GM21367 (cell line): Measurements from ENCODE around the gene GPR78.
"Not testable (repeated sequence)": the region's sequence is repeated elsewhere in the genome, so short reads cannot be mapped to it uniquely, and the experiment has no call there.

Experiments used
- ATAC-seq: cut with Tn5 transposase; IDR thresholded peaks from one replicate; pipeline ENCODE4 v1.9.1; 2021; ENCODE audit not compliant: unreplicated experiment

The GPR78 gene

DNA sequence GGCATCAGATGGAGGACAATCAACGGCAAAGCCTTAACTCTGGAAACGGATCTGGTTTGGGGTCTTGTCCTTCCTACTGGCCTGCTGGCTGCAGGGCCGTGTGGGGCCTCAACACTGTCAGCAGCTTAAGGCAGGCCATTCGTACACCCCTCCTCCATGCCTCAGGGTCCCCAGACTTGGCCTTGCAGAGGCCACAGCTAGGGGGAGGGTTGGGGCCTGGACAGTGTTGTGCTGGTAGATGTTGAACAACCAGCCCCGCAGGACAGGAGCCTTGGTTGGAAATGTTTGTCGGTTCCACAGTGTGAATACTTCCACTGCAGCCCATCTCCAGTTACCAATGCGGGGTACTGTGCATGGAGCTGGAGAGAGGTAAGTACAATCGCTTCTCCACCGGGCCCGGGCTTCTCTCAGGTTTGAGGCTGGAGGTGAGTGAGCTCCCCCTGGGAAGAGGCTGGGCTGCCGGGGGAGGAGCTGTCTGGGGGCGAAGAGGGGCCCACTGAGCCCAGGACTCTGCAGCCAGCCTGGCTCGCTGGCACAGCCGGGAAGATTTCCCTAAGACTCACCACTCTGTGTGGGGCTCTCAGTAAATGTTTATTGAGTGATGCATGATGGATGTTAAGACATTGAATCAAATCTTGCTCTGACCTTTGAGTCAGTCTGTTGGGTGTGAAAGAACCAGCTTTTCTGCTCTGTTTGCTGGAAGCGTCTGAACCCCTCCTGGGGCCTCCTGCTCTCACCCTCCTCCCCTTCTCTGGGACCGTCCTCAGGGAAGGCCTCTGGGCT lies 19.7 kb upstream of the GPR78 start:
- no peak for ATAC-seq

GRCh38 chr4:8564595-8564994 lies 15.6 kb upstream of the GPR78 start:
- no peak for ATAC-seq

DNA sequence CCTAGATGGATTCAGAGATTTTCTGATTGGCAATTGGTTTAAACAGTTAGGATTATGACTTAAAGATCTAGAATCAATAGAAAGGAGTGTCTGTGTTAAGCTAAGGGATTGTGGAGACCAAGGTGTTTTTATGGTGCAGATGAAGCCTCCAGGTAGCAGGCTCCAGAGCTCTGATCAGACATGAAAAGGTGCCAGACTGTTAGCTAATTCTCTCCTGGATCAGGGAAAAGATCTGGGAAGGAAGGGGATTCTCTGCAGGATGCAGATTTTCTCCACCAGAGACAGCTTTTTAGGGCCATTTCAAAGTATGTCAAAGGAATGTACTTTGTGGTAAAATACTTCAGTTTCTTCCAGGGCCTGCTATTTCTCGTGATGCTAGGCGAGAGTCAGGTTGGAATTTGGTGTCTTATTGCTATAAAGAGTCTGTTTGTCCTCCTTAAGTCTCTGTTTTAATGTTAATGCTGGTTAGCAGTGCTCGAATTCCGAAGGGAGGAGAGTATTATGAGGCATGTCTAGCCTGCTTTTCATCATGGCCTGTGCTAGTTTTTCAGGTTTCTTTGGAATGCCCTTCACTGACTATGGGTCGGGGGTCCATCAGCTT lies 12.0 kb upstream of the GPR78 start:
- ATAC-seq, result no peak

GRCh38 chr4:8570201-8570600 lies 10.0 kb upstream of the GPR78 start:
- no peak for ATAC-seq

GRCh38 chr4:8571702-8572685 lies 8.2 kb upstream of the GPR78 start:
- ATAC-seq, result no peak

DNA sequence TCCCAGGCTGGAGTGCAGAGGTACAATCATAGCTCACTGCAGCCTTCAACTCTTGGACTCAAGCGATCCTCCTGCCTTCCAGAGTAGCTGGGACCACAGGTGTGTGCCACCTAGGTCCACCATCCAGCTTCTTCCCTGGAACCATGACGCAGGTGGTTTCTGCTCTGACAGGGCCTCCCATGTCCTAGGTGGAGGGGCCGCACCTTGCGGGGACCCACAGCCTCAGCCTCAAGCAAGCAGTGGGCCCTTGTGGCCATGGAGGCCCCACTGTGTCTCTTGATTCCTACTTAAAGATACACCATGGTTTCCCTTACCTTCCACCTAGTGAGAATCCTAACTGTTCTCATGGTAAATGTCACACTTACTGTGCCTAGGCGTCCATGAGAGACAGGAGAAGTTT lies 6.9 kb upstream of the GPR78 start:
- no peak for ATAC-seq

- ATAC-seq, result no peak
These were observed 5.3 kb upstream of the GPR78 start for GRCh38 chr4:8574796-8575370.

DNA sequence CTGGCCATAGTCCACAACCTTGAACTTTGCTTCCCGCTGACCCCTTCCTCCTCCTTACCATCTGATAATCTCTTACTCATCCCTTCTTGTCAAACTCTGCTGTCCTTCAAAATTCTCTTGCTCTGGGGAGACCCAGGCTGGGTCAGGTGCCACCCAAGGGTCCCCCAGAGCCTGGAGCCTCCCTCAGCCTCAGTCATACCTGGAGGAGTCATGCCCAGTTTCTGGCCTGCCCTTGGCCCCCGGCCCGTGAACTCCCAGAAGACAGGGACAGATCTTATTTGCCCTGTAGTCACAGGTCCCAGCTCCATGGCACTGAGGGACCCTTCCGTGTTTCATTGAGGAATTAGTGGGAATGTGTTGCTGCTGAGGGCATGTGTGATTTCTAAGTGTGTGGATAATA lies 4.7 kb upstream of the GPR78 start:
- ATAC-seq, result no peak

DNA sequence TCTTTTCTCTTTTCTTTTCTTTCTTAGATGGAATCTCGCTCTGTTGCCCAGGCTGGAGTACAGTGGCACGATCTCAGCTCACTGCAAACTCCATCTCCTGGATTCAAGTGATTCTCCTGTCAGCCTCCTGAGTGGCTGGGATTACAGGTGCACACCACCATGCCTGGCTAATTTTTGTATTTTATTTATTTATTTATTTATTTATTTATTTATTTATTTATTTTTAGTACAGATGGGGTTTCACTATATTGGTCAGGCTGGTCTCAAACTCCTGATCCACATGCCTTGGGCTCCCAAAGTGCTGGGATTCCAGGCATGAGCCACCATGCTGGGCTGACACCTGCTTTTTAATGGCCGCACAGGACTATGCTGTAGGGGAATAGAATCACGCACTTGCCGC lies 3.6 kb upstream of the GPR78 start:
- not testable (repeated sequence) for ATAC-seq

- ATAC-seq, result no peak
These were observed 3.1 kb upstream of the GPR78 start for GRCh38 chr4:8577046-8577445.

DNA sequence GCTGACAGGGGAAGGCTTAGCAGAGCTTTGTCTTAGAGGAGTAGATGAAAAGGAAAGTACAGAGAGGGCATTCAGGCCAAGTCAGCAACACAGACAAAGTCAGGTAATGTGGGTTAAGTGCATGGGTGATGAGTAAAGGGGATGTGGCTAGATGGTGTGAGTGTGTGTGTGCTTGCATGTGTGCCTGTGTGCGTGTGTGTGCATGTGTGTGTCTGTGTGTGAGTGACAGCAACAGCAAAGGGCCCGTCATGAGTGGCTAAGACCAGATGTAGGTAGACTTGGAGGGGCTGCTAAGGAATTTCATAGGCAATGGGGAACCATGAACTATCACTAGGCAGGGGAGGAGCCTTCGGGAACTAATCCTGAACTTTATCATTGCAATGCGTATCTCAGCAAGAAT lies 2.2 kb upstream of the GPR78 start:
- no peak for ATAC-seq

- no peak for ATAC-seq
These were observed 1.5 kb upstream of the GPR78 start for GRCh38 chr4:8578717-8579116.

- ATAC-seq, result no peak
These were observed 469 bp upstream of the GPR78 start for GRCh38 chr4:8579526-8580320.

GRCh38 chr4:8581094-8581861 lies 1.1 kb downstream of the GPR78 start:
- ATAC-seq, result no peak

DNA sequence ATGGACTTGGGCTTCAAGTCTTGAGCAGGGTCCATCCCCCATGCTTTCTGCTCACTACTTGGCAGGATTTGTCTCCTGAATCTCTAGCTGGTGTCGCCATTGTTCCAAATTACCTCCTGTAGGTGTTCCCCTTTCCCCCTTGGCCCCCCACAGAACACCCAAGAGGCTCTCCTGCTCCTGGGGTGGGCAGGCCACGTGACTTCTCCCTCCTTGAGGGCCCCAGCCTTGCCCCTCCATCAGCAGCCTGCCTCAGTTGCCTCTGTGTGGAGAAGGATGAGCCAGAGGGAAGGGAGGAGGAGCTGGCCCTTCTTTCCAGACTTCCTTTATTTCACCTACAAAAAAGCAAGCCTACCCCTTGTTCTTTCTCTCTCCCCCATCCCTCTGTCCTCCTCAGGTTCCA lies 1.8 kb downstream of the GPR78 start:
- ATAC-seq, result no peak

DNA sequence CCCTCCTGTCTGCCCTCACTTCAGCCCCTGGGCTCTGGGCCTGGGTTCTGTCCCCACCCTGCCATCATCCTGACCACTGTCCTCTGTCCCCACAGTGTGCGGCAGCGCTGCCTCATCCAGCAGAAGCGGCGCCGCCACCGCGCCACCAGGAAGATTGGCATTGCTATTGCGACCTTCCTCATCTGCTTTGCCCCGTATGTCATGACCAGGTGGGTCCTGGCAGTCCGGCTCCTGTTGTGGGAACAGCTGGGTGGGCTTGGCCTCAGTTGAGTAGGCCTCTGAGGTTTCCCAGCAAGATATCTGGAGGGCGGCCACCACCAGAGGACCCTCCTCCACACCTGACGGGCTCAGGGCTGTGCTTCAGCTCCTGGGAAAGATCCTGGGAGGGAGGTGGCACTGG lies 2.2 kb downstream of the GPR78 start:
- ATAC-seq, result no peak

GRCh38 chr4:8582941-8583654 lies 2.9 kb downstream of the GPR78 start:
- ATAC-seq, result no peak

DNA sequence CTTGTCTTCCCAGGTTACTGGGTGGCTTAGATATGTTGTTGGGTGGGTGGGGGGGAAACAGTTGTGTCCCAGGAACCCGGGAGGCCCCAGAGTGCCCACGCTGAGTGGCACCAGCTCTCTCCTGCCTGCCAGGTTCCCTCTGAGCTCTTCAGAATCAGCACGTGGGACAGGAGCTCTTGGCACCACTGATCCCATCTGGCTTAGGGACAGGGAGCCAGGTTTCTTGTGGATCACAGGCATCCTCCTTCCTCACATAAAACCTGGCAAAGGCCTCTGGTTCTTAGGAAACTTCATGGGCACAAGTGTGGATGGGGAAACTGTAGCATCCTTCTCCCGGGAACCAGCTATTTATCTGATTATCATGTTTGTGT lies 3.4 kb downstream of the GPR78 start:
- ATAC-seq, result no peak

- ATAC-seq, result no peak
These were observed 5.0 kb downstream of the GPR78 start for GRCh38 chr4:8585186-8585585.
